Activated CD4-positive, alpha-beta T cell treated with anti-CD3 and anti-CD28 coated beads for 36 hours (primary cell): ENCODE measurements around the gene TET1. TPM values are rescaled to one million over a fixed set of nuclear protein-coding genes. Genes with fewer than 3 reads are reported as not detected.
A peak's percentile ranks its signal among the peaks of the same experiment; 100 is the strongest.
"Not testable (repeated sequence)": the region's sequence is repeated elsewhere in the genome, so short reads cannot be mapped to it uniquely, and the experiment has no call there.

ENCODE experiments used
- ATAC-seq: fragments of 200-7000 bp; cut with Tn5 transposase; one replicate; pipeline ENCODE4 v1.10.0; 2021; ENCODE audit warnings: mild to moderate bottlenecking, moderate library complexity
- CTCF ChIA-PET: fragments of 350-600 bp; sonication (Branson Sonifier 250); formaldehyde crosslinking; loops from one replicate; lab custom pipeline; 2021; ENCODE audit warnings: antibody characterized with exemption; lab: Charles Lee
- POLR2A ChIA-PET: fragments of 350-600 bp; sonication (Branson Sonifier 250); formaldehyde crosslinking; loops from one replicate; lab custom pipeline; 2021; ENCODE audit warnings: antibody characterized with exemption, inconsistent platforms; lab: Charles Lee
- DNase-seq: peaks from one replicate; pipeline ENCODE4 v3.0.0-alpha.2; 2020
- H3K27ac Mint-ChIP-seq: one replicate; pipeline ENCODE4 v1.8.0; 2021; ENCODE audit warnings: mixed read lengths
- H3K27me3 Mint-ChIP-seq: one replicate; pipeline ENCODE4 v1.8.0; 2021; ENCODE audit warnings: mixed read lengths
- H3K36me3 Mint-ChIP-seq: one replicate; pipeline ENCODE4 v1.8.0; 2021; ENCODE audit warnings: low read depth, mixed read lengths
- H3K4me1 Mint-ChIP-seq: one replicate; pipeline ENCODE4 v1.8.0; 2021; ENCODE audit warnings: mixed read lengths
- H3K4me3 Mint-ChIP-seq: one replicate; pipeline ENCODE4 v1.8.0; 2021; ENCODE audit warnings: mild to moderate bottlenecking, moderate library complexity, mixed read lengths
- H3K9me3 Mint-ChIP-seq: one replicate; pipeline ENCODE4 v1.8.0; 2021; ENCODE audit warnings: low read depth, mixed read lengths
- intact Hi-C, 2 experiments: fragments of 100-400 bp; cut with DNase I in 1 of 2; cut with micrococcal nuclease in 1 of 2; formaldehyde crosslinking; loops; one replicate each; pipeline versions ENCODE4 v1.14.2 to v1.15.1; 2022 to 2024; cut with DNase I, micrococcal nuclease
- total RNA-seq, 2 experiments: library from RNA; stranded (reverse); gene quantifications; one replicate each; pipeline ENCODE4 v1.2.3, GENCODE V29; 2021

The TET1 gene
- total RNA-seq, 2 experiments from 2014 or later: 0.71 to 1.3 TPM

DNA sequence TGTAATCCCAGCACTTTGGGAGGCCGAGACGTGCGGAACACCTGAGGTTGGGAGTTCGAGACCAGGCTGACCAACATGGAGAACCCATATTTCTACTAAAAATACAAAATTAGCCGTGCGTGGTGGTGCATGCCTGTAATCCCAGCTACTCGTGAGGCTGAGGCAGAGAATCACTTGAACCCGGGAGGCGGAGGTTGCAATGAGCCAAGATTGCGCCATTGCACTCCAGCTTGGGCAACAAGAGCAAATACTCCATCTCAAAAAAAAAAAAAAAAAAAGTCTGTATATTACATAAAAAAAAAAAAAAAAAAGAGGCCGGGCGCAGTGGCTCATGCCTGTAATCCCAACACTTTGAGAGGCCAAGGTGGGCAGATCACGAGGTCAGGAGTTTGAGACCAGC lies 152.9 kb downstream of the TET1 start:
- POLR2A ChIA-PET, H3K27ac Mint-ChIP-seq, ATAC-seq, H3K9me3 Mint-ChIP-seq, DNase-seq, H3K4me1 Mint-ChIP-seq, H3K27me3 Mint-ChIP-seq, H3K4me3 Mint-ChIP-seq, H3K36me3 Mint-ChIP-seq, intact Hi-C loops: not testable (repeated sequence)
- CTCF ChIA-PET: interaction anchor here (0.6 kb wide), 1 partner anchor 220 kb away, joined by 3 read pairs; no protein-coding TSS in a partner anchor

DNA sequence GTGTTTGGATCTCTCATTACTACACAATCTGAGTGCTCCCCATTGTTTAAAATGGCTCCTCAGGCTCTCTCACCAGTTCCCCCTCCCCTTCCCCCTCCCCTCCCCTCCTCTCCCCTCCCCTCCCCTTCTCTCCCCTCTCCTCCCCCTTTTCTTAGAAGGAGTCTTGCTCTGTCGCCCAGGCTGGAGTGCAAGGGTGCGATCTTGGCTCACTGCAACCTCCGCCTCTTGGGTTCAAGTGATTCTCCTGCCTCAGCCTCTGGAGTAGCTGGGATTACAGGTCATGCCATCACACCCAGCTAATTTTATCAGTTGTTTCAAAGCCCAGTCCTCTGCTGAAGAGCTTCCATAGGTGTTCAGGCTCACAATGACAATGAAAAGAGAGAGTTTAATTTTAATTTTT lies 157.3 kb downstream of the TET1 start:
- no peaks in the 10 kb centered on the region for H3K9me3 Mint-ChIP-seq
- no peak for ATAC-seq
- no peak for DNase-seq
- no peaks in the 10 kb centered on the region for H3K27me3 Mint-ChIP-seq
- intact Hi-C loops: no loop called here
- ChIA-PET POLR2A (no interaction called here), CTCF (no interaction called here)
- H3K4me3 Mint-ChIP-seq: no peak overlapping the region
- H3K27ac Mint-ChIP-seq: no peak overlapping the region
- peaks cover 7% of the 10 kb centered on the region for H3K4me1 Mint-ChIP-seq
- peaks cover 9% of the 10 kb centered on the region for H3K36me3 Mint-ChIP-seq

DNA sequence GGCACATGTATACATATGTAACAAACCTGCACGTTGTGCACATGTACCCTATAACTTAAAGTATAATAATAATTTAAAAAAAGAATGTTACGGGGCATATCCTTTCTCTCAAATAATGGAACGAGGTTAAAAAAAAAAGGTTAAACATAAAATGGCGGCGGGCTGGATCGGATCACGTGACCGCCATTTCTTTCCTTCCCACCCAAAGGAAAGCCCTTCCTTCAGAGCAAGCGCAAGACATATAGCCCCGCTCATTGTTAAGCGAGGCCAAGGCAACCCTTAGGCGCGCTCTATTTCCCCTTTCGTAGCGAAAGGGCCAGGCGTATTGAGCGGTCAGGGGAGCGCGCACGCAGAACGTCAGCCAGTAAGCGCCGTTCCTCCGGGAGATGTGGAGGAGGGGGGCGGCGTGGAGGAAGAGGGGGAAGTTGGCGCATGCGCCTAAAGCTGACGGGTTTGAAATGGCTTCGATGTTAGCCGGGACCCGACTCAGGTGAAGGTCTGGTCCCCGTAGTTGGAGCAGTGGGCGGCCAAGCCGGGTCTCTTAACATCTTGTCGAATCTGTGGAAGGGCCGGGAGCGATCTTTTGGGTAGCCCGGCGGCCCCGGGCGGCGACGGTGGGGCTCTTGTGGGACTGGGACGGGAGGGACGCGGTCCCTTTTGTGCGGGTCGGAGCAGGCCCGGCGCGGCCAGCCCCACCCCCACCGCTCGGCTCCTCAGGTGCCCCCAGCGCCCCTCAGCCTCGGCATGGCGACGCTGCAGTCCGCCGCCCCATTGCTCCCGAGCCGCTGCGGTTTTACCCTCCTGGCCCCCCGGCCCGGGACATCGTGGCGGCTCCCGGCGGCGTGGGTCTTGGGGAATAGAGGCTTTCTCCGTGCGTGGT lies 160.9 kb downstream of the TET1 start, which contains the start of gene CCAR1:
Gene CCAR1, plus strand, starts transcription at position 447 of the 880 bp plus-strand sequence. CDS start 1,266 bp downstream, outside the sequence.
- Mint-ChIP-seq H3K4me1 (peaks cover 9% of the 10 kb centered on the region), H3K27me3 (no peaks in the 10 kb centered on the region), H3K4me3 (peak within 1 kb of the TSS; percentile 91), H3K9me3 (no peaks in the 10 kb centered on the region), H3K36me3 (peaks cover 26% of the 10 kb centered on the region), H3K27ac (peak within 1 kb of the TSS; percentile 96)
- intact Hi-C loops: loop anchor here (1.0 to 10.0 kb wide), 14 partner anchors 120 to 646 kb away; partner anchors contain the start of genes HNRNPH3 (in 2 of the 2), PBLD (in 2 of the 2), SLC25A16 (in 2 of the 2) and DDX21 (in 1 of the 2)
- CTCF ChIA-PET: interaction anchor here (0.6 kb wide), 1 partner anchor 134 kb away, joined by 3 read pairs; no protein-coding TSS in a partner anchor
- peak; percentile 98 for DNase-seq
- peak; percentile 100 for ATAC-seq
- POLR2A ChIA-PET: interaction anchor here (0.5 to 1.0 kb wide), 5 partner anchors 30 to 768 kb away, joined by 3 to 7 read pairs (median 3); partner anchors contain the start of gene RUFY2

DNA sequence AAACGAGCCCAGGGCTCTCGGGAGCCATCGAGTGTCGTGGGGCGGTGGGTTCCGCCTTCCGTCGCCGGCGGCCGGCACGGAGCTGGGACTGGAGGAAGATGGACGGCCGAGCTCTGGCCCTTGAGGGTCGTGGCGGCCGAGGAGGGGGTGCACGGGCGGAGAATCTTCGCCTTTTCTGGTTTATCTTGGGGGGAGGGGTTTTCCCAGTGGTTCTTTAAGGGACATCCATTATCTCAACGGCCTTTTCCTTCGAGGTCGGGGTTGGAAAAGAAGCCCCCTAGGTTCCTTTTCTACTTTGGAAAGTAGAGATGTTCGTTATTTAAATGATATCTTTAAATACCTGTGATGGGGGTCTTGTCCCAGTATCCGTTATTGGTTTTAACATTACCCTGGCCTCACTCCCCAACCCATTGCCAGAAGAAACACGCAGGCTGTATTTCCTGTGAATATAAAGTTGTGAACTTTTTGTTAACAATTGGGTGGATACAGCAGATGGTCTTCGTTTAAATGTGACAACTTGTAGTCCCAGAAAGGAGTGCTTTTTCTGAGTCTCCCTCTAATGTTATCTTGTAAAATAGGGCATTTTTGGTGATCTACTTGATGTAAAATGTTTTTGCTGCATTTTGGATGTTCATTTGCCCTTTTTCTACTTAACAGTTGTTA lies 161.7 kb downstream of the TET1 start:
- intact Hi-C loops: loop anchor here (1.0 to 10.0 kb wide), 14 partner anchors 121 to 647 kb away; partner anchors contain the start of genes HNRNPH3 (in 2 of the 2), PBLD (in 2 of the 2), SLC25A16 (in 2 of the 2) and DDX21 (in 1 of the 2)
- peaks cover 9% of the 10 kb centered on the region for H3K4me1 Mint-ChIP-seq
- H3K4me3 Mint-ChIP-seq: peak overlapping the region; percentile 91
- H3K27ac Mint-ChIP-seq: peak overlapping the region; percentile 91
- ATAC-seq (no peak), DNase-seq (no peak)
- POLR2A ChIA-PET: interaction anchor here (0.6 to 1.0 kb wide), 4 partner anchors 15 to 315 kb away, joined by 3 to 7 read pairs (median 4); partner anchors contain the start of gene RUFY2
- H3K9me3 Mint-ChIP-seq: no peaks in the 10 kb centered on the region
- H3K36me3 Mint-ChIP-seq: peaks cover 31% of the 10 kb centered on the region
- CTCF ChIA-PET: interaction anchor here (0.6 to 1.1 kb wide), 2 partner anchors 135 to 178 kb away, joined by 3 to 4 read pairs; no protein-coding TSS in a partner anchor
- H3K27me3 Mint-ChIP-seq: no peaks in the 10 kb centered on the region

DNA sequence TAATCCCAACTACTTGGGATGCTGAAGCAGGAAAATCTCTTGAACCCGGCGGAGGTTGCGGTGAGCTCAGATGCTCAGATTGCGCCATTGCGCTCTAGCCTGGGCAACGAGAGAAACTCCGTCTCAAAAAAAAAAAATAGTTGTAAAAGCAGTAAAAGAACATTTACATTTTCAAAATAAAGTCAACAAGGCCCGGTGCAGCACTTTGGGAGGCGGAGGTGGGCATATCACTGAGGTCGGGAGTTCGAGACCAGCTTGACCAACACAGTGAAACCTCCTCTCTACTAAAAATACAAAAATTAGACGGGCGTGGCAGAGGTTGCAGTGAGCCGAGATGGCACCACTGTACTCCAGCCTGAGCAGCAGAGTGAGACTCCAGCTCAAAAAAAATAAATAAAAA lies 164.9 kb downstream of the TET1 start:
- Mint-ChIP-seq H3K4me1 (peaks cover 14% of the 10 kb centered on the region), H3K9me3 (no peaks in the 10 kb centered on the region), H3K4me3 (no peak overlapping the region), H3K27me3 (no peaks in the 10 kb centered on the region), H3K36me3 (peaks cover 45% of the 10 kb centered on the region), H3K27ac (no peak overlapping the region)
- no peak for DNase-seq
- ChIA-PET CTCF (interaction anchor here (0.7 kb wide), 1 partner anchor 173 kb away, joined by 4 read pairs; no protein-coding TSS in a partner anchor), POLR2A (interaction anchor here (0.6 to 0.7 kb wide), 2 partner anchors 131 to 660 kb away, joined by 4 to 5 read pairs; no protein-coding TSS in a partner anchor)
- intact Hi-C loops: loop anchor here in 1 of 2 experiments (10.0 kb wide), 1 partner anchor 650 kb away; the partner anchor contains the start of gene HERC4
- ATAC-seq: no peak

DNA sequence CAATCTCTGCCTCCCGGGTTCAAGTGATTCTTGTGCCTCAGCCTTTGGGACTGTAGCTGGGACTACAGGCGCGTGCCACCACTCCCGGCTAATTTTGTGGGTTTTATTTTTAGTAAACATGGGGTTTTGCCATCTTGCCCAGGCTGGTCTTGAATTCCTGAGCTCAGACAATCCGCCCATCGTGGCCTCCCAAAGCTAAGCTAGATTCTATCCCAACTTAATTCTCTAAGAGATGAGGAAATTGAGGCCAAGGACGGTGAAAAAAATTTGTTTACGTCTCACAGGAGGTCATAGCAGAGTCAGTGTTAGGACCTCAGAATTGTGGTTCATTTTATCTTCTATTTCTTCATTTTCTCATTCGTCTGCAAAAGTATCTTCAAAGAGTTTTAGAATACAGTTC lies 167.0 kb downstream of the TET1 start:
- H3K27me3 Mint-ChIP-seq: no peaks in the 10 kb centered on the region
- intact Hi-C loops: loop anchor here in 1 of 2 experiments (10.0 kb wide), 1 partner anchor 652 kb away; the partner anchor contains the start of gene HERC4
- peaks cover 11% of the 10 kb centered on the region for H3K4me1 Mint-ChIP-seq
- no peaks in the 10 kb centered on the region for H3K9me3 Mint-ChIP-seq
- ChIA-PET CTCF (no interaction called here), POLR2A (interaction anchor here (0.9 kb wide), 1 partner anchor 402 kb away, joined by 3 read pairs; no protein-coding TSS in a partner anchor)
- no peak overlapping the region for H3K27ac Mint-ChIP-seq
- no peak overlapping the region for H3K4me3 Mint-ChIP-seq
- DNase-seq (no peak), ATAC-seq (no peak)
- peaks cover 48% of the 10 kb centered on the region for H3K36me3 Mint-ChIP-seq

DNA sequence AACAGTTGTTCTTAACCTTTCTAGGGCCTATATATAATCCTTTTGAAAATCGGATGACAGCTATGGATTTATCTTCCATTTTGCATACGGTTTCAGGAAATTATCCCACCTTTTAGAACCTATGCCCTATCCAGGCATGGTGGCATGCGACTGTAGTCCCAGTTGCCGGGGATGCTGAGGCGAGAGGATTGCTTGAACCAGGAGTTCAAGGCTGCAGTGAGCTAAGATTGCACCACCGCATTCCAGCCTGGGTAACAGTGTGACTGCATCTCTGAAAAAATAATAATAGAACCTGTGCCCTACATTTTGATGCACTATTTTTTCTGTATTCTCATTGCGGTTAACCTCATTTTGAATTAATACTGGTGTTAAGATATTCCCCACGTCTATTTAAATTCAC lies 172.5 kb downstream of the TET1 start:
- H3K36me3 Mint-ChIP-seq: peaks cover 45% of the 10 kb centered on the region
- H3K27ac Mint-ChIP-seq: no peak overlapping the region
- no peak for ATAC-seq
- DNase-seq: no peak
- POLR2A ChIA-PET: no interaction called here
- H3K27me3 Mint-ChIP-seq: no peaks in the 10 kb centered on the region
- no peak overlapping the region for H3K4me3 Mint-ChIP-seq
- H3K4me1 Mint-ChIP-seq: peaks cover 6% of the 10 kb centered on the region
- CTCF ChIA-PET: interaction anchor here (0.7 to 0.8 kb wide), 2 partner anchors 69 to 542 kb away, joined by 3 read pairs; no protein-coding TSS in a partner anchor
- intact Hi-C loops: no loop called here
- H3K9me3 Mint-ChIP-seq: no peaks in the 10 kb centered on the region

DNA sequence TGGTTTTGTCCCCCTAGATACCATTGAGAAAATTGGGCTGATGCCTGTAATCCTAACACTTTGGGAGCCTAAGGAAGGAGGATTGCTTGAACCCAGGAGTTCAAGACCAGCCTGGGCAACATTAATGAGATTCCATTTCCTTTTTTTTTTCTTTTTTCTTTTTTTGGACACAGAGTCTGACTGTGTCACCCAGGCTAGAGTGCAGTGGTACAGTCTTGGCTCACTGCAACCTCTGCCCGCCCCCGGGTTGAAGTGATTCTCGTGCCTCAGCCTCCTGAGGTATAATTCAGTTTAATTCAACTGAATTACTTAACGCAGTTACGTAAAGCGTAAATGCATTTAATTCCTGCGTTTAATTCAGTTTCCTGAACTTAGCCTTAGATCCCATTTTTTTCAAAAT lies 174.2 kb downstream of the TET1 start:
- POLR2A ChIA-PET: interaction anchor here (0.6 kb wide), 1 partner anchor 177 kb away, joined by 9 read pairs; no protein-coding TSS in a partner anchor
- H3K4me1 Mint-ChIP-seq: peaks cover 5% of the 10 kb centered on the region
- H3K27ac Mint-ChIP-seq: no peak overlapping the region
- DNase-seq (no peak), ATAC-seq (no peak)
- H3K4me3 Mint-ChIP-seq: no peak overlapping the region
- intact Hi-C loops: no loop called here
- no peaks in the 10 kb centered on the region for H3K27me3 Mint-ChIP-seq
- no peaks in the 10 kb centered on the region for H3K9me3 Mint-ChIP-seq
- H3K36me3 Mint-ChIP-seq: peaks cover 52% of the 10 kb centered on the region
- CTCF ChIA-PET: interaction anchor here (1.5 kb wide), 1 partner anchor 183 kb away, joined by 4 read pairs; no protein-coding TSS in a partner anchor

DNA sequence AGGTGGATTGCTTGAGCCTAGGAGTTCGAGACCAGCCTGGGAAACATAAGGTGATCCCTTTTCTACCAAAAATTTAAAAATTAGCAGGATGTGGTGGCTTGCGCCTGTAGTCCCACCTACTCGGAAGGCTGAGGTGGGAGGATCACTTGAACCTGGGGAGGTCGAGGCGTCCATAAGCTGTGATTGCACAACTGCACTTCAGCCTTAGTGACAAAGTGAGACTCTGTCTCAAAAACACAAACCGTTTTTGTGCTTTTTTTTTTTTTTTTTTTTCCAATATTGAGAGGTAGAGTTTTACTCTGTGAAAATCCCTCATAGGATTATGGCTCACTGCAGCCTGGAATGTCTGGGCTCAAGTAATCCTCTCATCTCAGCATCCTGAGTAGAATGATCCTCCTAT lies 175.0 kb downstream of the TET1 start:
- peaks cover 55% of the 10 kb centered on the region for H3K36me3 Mint-ChIP-seq
- CTCF ChIA-PET: interaction anchor here (1.5 kb wide), 1 partner anchor 183 kb away, joined by 4 read pairs; no protein-coding TSS in a partner anchor

DNA sequence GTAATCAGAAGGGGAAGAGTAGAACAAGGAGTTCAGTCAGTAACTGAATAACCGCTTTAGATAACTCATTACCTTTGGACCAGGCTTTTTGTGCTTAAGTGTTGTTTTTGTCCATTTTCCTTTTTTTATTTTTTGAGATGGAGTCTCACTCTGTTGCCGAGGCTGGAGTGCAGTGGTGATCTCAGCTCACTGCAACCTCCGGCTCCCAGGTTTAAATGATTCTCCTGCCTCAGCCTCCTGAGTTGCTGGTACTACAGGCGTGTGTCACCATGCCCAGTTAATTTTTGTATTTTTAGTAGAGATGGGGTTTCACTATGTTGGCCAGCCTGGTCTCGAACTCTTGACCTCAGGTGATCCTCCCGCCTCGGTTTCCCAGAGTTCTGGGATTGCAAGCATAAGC lies 175.6 kb downstream of the TET1 start:
- H3K27ac Mint-ChIP-seq, POLR2A ChIA-PET, ATAC-seq, H3K4me3 Mint-ChIP-seq, H3K4me1 Mint-ChIP-seq, H3K9me3 Mint-ChIP-seq, intact Hi-C loops, CTCF ChIA-PET, DNase-seq, H3K27me3 Mint-ChIP-seq: not testable (repeated sequence)
- H3K36me3 Mint-ChIP-seq: peaks cover 56% of the 10 kb centered on the region

More for the DNA sequence above, 175.0 kb downstream of the TET1 start:
- Mint-ChIP-seq H3K27me3 (no peaks in the 10 kb centered on the region), H3K9me3 (no peaks in the 10 kb centered on the region), H3K4me3 (no peak overlapping the region), H3K27ac (no peak overlapping the region), H3K4me1 (peaks cover 7% of the 10 kb centered on the region)
- ATAC-seq (no peak), DNase-seq (no peak)
- intact Hi-C loops: no loop called here
- POLR2A ChIA-PET: no interaction called here
